HG03060 (cell line): ENCODE measurements around the gene OR2V1.
"Not testable (repeated sequence)": the region's sequence is repeated elsewhere in the genome, so short reads cannot be mapped to it uniquely, and the experiment has no call there.

Experiments
- ATAC-seq: cut with Tn5 transposase; IDR thresholded peaks from one replicate; pipeline ENCODE4 v1.9.1; 2021; ENCODE audit warnings: low read depth, moderate number of reproducible peaks; ENCODE audit not compliant: unreplicated experiment

Gene OR2V1

DNA sequence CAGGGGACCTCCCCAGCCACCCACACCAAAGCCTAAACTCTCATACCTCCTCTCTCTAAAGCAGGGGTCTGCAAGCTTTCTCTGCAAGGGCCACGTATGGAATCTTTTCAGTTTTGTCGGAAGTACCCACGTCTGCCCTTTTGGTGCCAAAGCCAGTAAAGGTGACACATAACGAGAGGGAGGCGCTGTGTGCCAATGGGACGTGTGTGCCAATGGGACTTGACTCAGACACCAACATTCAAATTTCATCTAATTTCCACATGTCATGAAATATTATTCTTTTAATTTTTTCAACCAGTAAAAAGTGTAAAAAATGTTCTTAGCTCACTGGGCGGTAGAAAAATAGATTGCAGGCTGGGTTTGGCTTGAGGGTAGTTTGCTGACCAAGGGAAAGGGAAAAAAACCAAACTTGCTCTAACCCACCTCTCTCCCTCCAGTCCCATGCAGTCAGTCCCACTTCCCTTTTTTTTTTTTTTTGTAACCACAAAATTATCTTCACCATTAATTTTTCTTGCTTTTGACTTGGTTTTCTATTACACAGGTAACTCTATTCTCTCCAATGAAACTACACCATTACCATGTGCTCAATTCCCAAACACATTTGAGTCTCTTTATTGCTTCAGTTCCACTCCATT is 25.5 kb downstream of the OR2V1 start:
- no peak for ATAC-seq

DNA sequence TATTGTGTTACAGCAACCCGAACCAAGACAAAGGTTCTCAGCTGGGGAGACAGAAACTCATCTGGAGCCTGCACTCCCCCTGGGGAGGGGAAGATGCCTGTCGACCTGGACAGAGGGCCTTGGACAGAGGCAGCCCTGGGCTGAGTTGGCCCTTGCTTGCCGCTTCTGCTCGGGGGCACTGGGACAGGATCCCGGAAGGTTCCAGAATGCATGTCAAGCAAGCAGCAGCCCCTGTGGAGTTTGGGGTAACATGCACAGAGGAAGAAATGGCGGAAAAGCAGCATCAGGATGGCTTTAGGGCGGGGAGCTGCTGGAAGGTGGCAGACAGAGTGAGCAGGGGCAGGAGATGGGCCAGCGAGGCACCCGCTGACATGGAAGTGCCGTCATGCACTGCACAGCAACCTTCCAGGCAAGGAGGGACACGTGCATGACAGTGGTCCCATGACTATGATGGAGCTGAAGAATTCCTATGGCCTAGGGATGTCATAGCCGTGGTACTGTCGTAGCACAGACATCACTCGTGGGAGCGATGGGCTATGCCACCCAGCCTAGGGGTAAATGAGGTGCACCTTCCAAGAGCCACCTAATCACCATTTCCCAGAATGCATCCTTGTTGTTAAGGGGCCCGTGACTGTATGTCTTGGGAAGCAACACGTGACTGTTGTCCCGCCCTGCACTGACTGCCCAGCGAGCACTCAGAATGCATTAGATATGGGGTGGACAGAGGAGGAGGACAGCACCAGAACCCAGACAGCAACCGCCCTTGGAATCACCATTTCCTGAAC is 26.2 kb downstream of the OR2V1 start:
- not testable (repeated sequence) for ATAC-seq

GRCh38 chr5:181104259-181104568 is 26.8 kb downstream of the OR2V1 start:
- not testable (repeated sequence) for ATAC-seq

GRCh38 chr5:181101930-181102674 is 28.9 kb downstream of the OR2V1 start:
- ATAC-seq, result not testable (repeated sequence)

DNA sequence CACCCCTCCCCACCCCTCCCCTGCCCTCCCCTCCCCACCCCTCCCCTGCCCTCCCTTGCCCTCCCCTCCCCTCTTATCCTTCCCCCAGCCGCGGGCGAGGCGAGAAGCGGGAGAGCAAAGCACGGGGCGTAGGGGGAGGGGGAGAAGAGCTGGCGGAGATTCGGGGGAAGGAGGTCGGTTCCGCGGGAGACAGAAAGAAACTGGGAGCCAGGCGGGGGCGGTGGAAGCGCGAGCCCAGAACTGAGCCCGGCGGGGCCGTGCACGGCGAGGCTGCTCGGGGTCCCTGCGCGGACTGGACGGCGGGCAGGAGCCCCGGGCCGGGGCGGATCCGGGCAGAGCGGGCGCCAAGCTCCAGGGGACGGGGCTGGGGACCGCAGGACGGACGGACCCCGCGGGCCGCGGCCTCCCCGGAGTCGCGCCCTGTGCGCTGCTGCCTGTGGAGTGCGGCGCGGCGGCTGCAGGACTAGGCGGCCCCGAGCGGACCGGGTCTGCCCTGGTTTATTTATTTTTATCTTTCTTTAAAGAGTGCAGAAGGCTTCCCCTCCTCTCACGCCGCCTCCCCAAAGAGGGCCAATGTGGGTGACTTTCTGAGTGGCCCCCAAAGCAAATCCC is 29.8 kb downstream of the OR2V1 start:
- ATAC-seq, result not testable (repeated sequence)

DNA sequence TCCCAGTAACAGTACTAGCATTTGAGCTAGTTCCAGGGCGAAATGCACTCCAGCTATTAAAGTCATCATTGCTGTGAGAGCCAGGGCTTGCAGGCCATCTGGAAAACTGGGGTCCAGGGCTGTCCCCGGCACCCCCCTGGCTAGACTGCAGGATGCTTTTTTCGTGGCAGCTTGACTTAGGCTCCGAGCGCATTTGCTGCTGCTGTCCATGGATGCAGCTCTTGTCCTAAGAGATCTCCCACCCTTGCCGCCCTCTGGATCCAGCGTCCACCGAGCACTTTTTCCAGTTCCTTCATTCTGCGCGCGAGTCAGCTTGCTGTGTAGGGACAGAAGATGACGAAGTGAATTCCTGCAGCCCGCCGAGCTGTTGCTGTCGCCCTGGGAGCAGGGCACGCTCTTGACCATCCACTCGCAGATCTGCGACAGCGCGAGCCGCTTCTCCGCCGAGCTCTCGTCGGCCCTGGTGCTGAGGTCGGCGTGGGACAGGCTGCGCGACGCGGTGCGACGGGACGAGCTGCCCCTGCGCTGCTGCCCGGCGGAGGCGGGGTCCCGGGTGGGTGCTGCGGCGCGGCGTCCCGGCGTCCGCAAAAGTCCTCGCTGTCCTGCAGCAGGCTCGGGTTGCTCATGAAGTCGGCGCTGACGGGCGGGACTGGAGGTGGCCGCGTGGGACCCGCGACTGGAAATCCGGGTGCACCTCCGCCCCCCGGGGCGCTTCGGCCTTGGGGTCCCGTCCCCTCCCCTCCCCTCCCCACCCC is 30.7 kb downstream of the OR2V1 start:
- ATAC-seq, result no peak

GRCh38 chr5:181099602-181100086 is 31.3 kb downstream of the OR2V1 start:
- no peak for ATAC-seq

DNA sequence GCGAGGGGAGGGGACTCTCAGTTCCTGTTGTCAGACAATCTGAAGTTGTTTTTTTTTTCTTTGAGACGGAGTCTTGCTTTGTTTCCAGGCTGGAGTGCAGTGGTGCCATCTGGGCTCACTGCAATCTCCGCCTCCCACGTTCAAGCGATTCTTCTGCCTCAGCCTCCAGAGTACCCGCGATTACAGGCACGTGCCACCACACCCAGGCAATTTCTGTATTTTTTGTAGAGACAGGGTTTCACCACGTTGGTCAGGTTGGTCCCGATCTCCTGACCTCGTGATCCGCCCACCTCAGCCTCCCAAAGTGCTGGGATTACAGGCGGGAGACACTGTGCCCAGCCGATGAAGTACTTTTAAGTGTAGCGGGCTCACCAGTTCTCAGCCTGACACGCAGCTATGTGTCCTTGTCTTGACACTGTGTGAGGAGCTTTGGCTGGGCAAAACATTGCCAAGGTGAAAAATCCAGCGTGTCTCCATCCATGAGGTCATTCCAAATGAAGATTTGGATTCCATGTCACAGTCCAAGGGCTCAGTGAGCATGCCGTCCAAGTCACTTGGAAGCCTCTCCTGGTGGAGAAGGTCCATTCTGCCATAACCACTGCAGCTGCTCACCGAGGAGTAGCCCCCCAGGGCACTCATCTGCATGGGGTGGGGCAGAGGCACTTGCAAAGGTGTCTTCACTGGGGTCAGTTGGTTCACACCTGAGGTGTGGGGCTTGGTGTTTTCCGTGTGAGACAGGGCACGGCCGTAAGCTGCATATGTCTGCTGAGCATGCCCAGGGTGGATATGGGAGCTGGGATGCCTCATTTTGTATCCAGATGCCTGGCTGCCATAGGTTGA is 32.0 kb downstream of the OR2V1 start:
- ATAC-seq, result no peak

DNA sequence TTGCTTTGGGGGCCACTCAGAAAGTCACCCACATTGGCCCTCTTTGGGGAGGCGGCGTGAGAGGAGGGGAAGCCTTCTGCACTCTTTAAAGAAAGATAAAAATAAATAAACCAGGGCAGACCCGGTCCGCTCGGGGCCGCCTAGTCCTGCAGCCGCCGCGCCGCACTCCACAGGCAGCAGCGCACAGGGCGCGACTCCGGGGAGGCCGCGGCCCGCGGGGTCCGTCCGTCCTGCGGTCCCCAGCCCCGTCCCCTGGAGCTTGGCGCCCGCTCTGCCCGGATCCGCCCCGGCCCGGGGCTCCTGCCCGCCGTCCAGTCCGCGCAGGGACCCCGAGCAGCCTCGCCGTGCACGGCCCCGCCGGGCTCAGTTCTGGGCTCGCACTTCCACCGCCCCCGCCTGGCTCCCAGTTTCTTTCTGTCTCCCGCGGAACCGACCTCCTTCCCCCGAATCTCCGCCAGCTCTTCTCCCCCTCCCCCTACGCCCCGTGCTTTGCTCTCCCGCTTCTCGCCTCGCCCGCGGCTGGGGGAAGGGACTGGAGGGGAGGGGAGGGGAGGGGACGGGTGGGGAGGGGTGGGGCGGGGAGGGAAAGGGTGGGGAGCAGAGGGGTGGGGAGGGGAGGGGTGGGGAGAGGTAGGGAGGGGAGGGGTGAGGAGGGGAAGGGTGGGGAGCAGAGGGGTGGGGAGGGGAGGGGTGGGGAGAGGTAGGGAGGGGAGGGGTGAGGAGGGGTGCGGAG is 33.0 kb downstream of the OR2V1 start:
- ATAC-seq, result not testable (repeated sequence)

- ATAC-seq, result not testable (repeated sequence)
Measured at GRCh38 chr5:181097383-181097753, 33.6 kb downstream of the OR2V1 start.

- ATAC-seq, result not testable (repeated sequence)
Measured at GRCh38 chr5:181096721-181097382, 34.1 kb downstream of the OR2V1 start.

- ATAC-seq, result not testable (repeated sequence)
Measured at GRCh38 chr5:181095162-181095561, 35.8 kb downstream of the OR2V1 start.

- no peak for ATAC-seq
Measured at GRCh38 chr5:181092428-181092827, 38.5 kb downstream of the OR2V1 start.

DNA sequence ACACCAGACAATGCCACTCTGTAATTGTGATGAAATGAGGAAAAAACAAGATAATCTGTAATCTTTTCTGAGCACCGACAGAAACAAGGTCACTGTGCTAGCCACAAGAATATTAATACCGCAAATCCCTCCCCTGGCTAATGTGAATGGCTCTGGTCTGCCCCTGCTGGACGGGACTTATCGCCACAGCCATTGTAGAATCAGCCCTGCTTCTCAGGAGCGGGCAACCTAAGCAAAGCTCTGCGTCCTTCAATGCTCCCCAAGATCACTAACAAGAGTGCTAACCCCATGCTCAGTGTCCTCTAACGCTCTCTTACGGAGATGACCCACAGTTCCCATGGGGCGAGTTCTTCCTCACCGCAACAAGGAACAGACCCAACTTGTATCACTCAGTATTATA is 42.7 kb downstream of the OR2V1 start:
- no peak for ATAC-seq

DNA sequence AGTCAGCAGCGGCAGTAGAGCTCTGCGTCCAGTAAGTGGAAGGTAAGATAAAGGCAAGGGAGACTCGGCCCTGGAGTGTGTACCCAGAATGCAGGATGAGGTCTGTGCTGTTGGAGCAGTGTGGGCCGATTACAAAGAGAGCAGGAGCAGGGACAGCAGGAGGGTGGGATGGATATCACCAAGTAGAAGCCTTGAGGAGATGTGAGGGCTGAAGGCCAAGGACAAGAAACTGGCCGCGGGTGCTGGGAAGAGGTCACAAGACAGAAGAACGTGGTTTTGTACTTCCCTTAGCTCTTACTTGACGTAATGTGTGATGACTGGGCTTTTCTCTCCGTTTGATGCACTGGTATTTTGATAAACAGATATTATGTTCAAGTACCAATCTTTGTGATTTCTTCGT is 43.7 kb downstream of the OR2V1 start:
- no peak for ATAC-seq

GRCh38 chr5:181086884-181087205 is 44.1 kb downstream of the OR2V1 start:
- no peak for ATAC-seq

- ATAC-seq, result no peak
Measured at GRCh38 chr5:181086026-181086883, 44.7 kb downstream of the OR2V1 start.
